ENCODE results near the gene MET.

Gene MET

GRCh38 chr7:116663744-116664143 is 8.3 kb upstream of the MET start:
- TF ChIP-seq EZH2phosphoT487 (conservative IDR thresholded peaks at IDR 0.05; ENCODE audit: low read length) = no peak
- no peak for TF ChIP-seq CTCF (IDR thresholded peaks at IDR 0.05; ENCODE audit: insufficient read depth, low read length, poor library complexity, severe bottlenecking)

GRCh38 chr7:116665332-116665996 is 6.5 kb upstream of the MET start:
- Histone ChIP-seq H4K20me1 (ENCODE audit: low read depth, low read length) (no peaks in the 10 kb centered on the region), H3K79me2 (ENCODE audit: insufficient read depth, low read length) (no peaks in the 10 kb centered on the region), H3K9me2 (replicated peaks; ENCODE audit: insufficient read depth, low read length) (no peaks in the 10 kb centered on the region), H3K4me3 (ENCODE audit: insufficient read depth, low read length, poor library complexity, severe bottlenecking) (no peak overlapping the region), H3K4me2 (ENCODE audit: low read depth, low read length, poor library complexity, severe bottlenecking) (no peak overlapping the region), H3K36me3 (ENCODE audit: low read length) (no peaks in the 10 kb centered on the region), H2AFZ (ENCODE audit: low read depth, low read length, severe bottlenecking) (no peak overlapping the region), H3K9ac (ENCODE audit: low read length) (no peak overlapping the region), H3F3A (ENCODE audit: insufficient read depth) (no peaks in the 10 kb centered on the region), H3K9me3 (ENCODE audit: insufficient read depth, low read length) (no peaks in the 10 kb centered on the region), H3K27ac (ENCODE audit: low read depth, low read length) (no peak overlapping the region), H3K27me3 (ENCODE audit: low read length) (no peaks in the 10 kb centered on the region)
- TF ChIP-seq EZH2phosphoT487 (conservative IDR thresholded peaks at IDR 0.05; ENCODE audit: low read length) (no peak), CTCF (IDR thresholded peaks at IDR 0.05; ENCODE audit: insufficient read depth, low read length, poor library complexity, severe bottlenecking) (no peak)

More at GRCh38 chr7:116663744-116664143, 8.3 kb upstream of the MET start:
- no peak overlapping the region for H3K4me2 ChIP-seq (ENCODE audit: low read depth, low read length, poor library complexity, severe bottlenecking)
- H3K4me3 ChIP-seq (ENCODE audit: insufficient read depth, low read length, poor library complexity, severe bottlenecking) = no peak overlapping the region
- H3K27me3 ChIP-seq (ENCODE audit: low read length) = no peaks in the 10 kb centered on the region
- no peak overlapping the region for H2AFZ ChIP-seq (ENCODE audit: low read depth, low read length, severe bottlenecking)
- H3K79me2 ChIP-seq (ENCODE audit: insufficient read depth, low read length) = no peaks in the 10 kb centered on the region
- no peaks in the 10 kb centered on the region for H3F3A ChIP-seq (ENCODE audit: insufficient read depth)
- no peak overlapping the region for H3K9ac ChIP-seq (ENCODE audit: low read length)
- H4K20me1 ChIP-seq (ENCODE audit: low read depth, low read length) = no peaks in the 10 kb centered on the region
- no peaks in the 10 kb centered on the region for H3K36me3 ChIP-seq (ENCODE audit: low read length)
- H3K9me3 ChIP-seq (ENCODE audit: insufficient read depth, low read length) = no peaks in the 10 kb centered on the region
- no peak overlapping the region for H3K27ac ChIP-seq (ENCODE audit: low read depth, low read length)
- no peaks in the 10 kb centered on the region for H3K9me2 ChIP-seq (replicated peaks; ENCODE audit: insufficient read depth, low read length)

GRCh38 chr7:116669769-116670168 is 2.2 kb upstream of the MET start:
- no peaks in the 10 kb centered on the region for H3K27me3 ChIP-seq (ENCODE audit: low read length)
- no peak for TF ChIP-seq EZH2phosphoT487 (conservative IDR thresholded peaks at IDR 0.05; ENCODE audit: low read length)
- no peaks in the 10 kb centered on the region for H3F3A ChIP-seq (ENCODE audit: insufficient read depth)

GRCh38 chr7:116670409-116671015 is 1.5 kb upstream of the MET start:
- H3K9me3 ChIP-seq (ENCODE audit: insufficient read depth, low read length) = no peaks in the 10 kb centered on the region
- TF ChIP-seq CTCF (IDR thresholded peaks at IDR 0.05; ENCODE audit: insufficient read depth, low read length, poor library complexity, severe bottlenecking) (no peak), EZH2phosphoT487 (conservative IDR thresholded peaks at IDR 0.05; ENCODE audit: low read length) (no peak)
- H4K20me1 ChIP-seq (ENCODE audit: low read depth, low read length) = no peaks in the 10 kb centered on the region
- no peak overlapping the region for H2AFZ ChIP-seq (ENCODE audit: low read depth, low read length, severe bottlenecking)
- no peaks in the 10 kb centered on the region for H3K79me2 ChIP-seq (ENCODE audit: insufficient read depth, low read length)
- H3F3A ChIP-seq (ENCODE audit: insufficient read depth) = no peaks in the 10 kb centered on the region
- no peaks in the 10 kb centered on the region for H3K36me3 ChIP-seq (ENCODE audit: low read length)
- no peak overlapping the region for H3K4me2 ChIP-seq (ENCODE audit: low read depth, low read length, poor library complexity, severe bottlenecking)
- H3K9me2 ChIP-seq (replicated peaks; ENCODE audit: insufficient read depth, low read length) = no peaks in the 10 kb centered on the region
- H3K27ac ChIP-seq (ENCODE audit: low read depth, low read length) = no peak overlapping the region
- H3K9ac ChIP-seq (ENCODE audit: low read length) = no peak overlapping the region
- H3K27me3 ChIP-seq (ENCODE audit: low read length) = no peaks in the 10 kb centered on the region
- no peak overlapping the region for H3K4me3 ChIP-seq (ENCODE audit: insufficient read depth, low read length, poor library complexity, severe bottlenecking)

More at GRCh38 chr7:116669769-116670168, 2.2 kb upstream of the MET start:
- Histone ChIP-seq H2AFZ (ENCODE audit: low read depth, low read length, severe bottlenecking) (no peak overlapping the region), H3K4me2 (ENCODE audit: low read depth, low read length, poor library complexity, severe bottlenecking) (no peak overlapping the region), H3K9ac (ENCODE audit: low read length) (no peak overlapping the region), H3K9me3 (ENCODE audit: insufficient read depth, low read length) (no peaks in the 10 kb centered on the region), H3K4me3 (ENCODE audit: insufficient read depth, low read length, poor library complexity, severe bottlenecking) (no peak overlapping the region), H3K9me2 (replicated peaks; ENCODE audit: insufficient read depth, low read length) (no peaks in the 10 kb centered on the region), H4K20me1 (ENCODE audit: low read depth, low read length) (no peaks in the 10 kb centered on the region), H3K27ac (ENCODE audit: low read depth, low read length) (no peak overlapping the region), H3K36me3 (ENCODE audit: low read length) (no peaks in the 10 kb centered on the region), H3K79me2 (ENCODE audit: insufficient read depth, low read length) (no peaks in the 10 kb centered on the region)

Measured in SU-DHL-6 (cell line).